GM13976 (cell line): ENCODE measurements around the gene PPP3CA.

Experiments
- DNase-seq: peaks from one replicate; pipeline ENCODE4 v3.0.0; 2012; ENCODE audit warnings: low spot score
- CTCF ChIP-seq: IDR thresholded peaks from 2 replicates; pipeline ENCODE4 v1.5.1; 2012; ENCODE audit warnings: borderline replicate concordance, mild to moderate bottlenecking; ENCODE audit not compliant: insufficient read depth; ENCODE audit errors: extremely low read depth, missing control alignments, control extremely low read depth
- in situ Hi-C: fragments of 300-500 bp; cut with MboI; formaldehyde crosslinking; loops from one replicate; pipeline ENCODE4 v1.12.0; 2022; ENCODE audit warnings: low sequenced_read_pairs, mixed read lengths, inconsistent platforms; ENCODE audit not compliant: unreplicated experiment

Gene PPP3CA

GRCh38 chr4:101282076-101282844, 65.1 kb downstream of the PPP3CA start:
- in situ Hi-C loops, result no loop called here

GRCh38 chr4:101280866-101281600, 66.3 kb downstream of the PPP3CA start:
- TF ChIP-seq CTCF, result no peak
- DNase-seq, result no peak
- in situ Hi-C loops, result no loop called here

More at GRCh38 chr4:101282076-101282844, 65.1 kb downstream of the PPP3CA start:
- DNase-seq, result no peak
- TF ChIP-seq CTCF, result no peak

GRCh38 chr4:101279377-101279871, 67.9 kb downstream of the PPP3CA start:
- in situ Hi-C loops, result loop anchor here (10.0 kb wide), 1 partner anchor 135 kb away; no protein-coding TSS in a partner anchor
- no peak for TF ChIP-seq CTCF
- DNase-seq, result no peak

- DNase-seq, result no peak
- in situ Hi-C loops, result loop anchor here (10.0 kb wide), 1 partner anchor 137 kb away; no protein-coding TSS in a partner anchor
- no peak for TF ChIP-seq CTCF
Measured at GRCh38 chr4:101277671-101278070, 69.7 kb downstream of the PPP3CA start.

- TF ChIP-seq CTCF, result no peak
- in situ Hi-C loops, result loop anchor here (10.0 kb wide), 1 partner anchor 138 kb away; no protein-coding TSS in a partner anchor
- no peak for DNase-seq
Measured at GRCh38 chr4:101276661-101277060, 70.7 kb downstream of the PPP3CA start.

- in situ Hi-C loops, result loop anchor here (10.0 kb wide), 1 partner anchor 140 kb away; no protein-coding TSS in a partner anchor
- TF ChIP-seq CTCF, result no peak
- DNase-seq, result no peak
Measured at GRCh38 chr4:101274888-101275752, 72.2 kb downstream of the PPP3CA start.
